Measurements from ENCODE around the gene CHD9NB. TPM values are rescaled to one million over a fixed set of nuclear protein-coding genes. Genes with fewer than 3 reads are reported as not detected.

The CHD9NB gene
- total RNA-seq, 1 donor from 2014 or later: 0.26 TPM

DNA sequence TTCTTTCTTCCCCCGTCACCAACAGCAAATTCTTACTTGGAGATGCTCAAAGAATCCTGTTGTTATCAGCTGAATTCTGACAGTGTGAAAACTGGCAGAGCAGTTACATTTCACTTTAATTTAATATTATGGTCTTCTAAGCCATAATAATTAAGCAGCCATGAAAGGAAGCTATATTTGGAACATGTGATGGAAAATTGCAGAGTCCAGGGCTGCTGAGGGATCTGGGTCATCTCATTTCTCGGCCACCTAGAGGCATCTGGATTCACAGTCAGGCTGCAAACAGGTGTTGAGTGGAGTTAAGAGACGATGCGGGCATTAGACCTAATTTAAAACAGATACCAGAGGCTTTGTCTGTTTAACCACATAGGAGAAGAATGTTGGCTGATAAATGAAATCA is 38.4 kb downstream of the CHD9NB start:
- FAIRE-seq: no peak
- Histone ChIP-seq H3K4me3 (ENCODE audit: low read depth, low read length) (no peak overlapping the region), H3K27me3 (ENCODE audit: control insufficient read depth, insufficient read depth, low read length) (no peaks in the 10 kb centered on the region), H3K36me3 (ENCODE audit: control insufficient read depth, insufficient read depth, low read length) (no peaks in the 10 kb centered on the region)
- TF ChIP-seq, protein P1, sequence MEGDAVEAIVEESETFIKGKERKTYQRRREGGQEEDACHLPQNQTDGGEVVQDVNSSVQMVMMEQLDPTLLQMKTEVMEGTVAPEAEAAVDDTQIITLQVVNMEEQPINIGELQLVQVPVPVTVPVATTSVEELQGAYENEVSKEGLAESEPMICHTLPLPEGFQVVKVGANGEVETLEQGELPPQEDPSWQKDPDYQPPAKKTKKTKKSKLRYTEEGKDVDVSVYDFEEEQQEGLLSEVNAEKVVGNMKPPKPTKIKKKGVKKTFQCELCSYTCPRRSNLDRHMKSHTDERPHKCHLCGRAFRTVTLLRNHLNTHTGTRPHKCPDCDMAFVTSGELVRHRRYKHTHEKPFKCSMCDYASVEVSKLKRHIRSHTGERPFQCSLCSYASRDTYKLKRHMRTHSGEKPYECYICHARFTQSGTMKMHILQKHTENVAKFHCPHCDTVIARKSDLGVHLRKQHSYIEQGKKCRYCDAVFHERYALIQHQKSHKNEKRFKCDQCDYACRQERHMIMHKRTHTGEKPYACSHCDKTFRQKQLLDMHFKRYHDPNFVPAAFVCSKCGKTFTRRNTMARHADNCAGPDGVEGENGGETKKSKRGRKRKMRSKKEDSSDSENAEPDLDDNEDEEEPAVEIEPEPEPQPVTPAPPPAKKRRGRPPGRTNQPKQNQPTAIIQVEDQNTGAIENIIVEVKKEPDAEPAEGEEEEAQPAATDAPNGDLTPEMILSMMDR (IDR thresholded peaks at IDR 0.05; ENCODE audit: insufficient read depth, low read length, severe bottlenecking): no peak
- no peak for DNase-seq (ENCODE audit: low read depth)

DNA sequence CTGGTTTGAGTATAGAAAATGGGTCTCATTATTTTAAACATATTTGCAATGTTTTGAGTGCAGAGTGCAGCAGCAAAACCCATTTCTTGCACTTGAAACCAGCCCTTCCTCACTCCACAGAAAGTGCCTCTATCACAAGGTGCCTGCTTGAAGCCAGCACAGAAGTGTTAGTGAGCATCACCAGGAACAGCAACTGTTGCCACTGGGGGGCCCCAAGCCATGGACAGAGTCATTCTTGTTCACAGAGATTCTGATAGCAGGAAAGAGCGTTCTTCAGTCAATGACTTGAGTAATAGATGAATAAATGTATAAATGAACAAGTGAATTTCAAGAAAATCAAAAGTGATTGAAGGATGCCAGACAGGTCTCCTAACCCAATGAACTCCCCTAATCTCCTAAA is 45.6 kb downstream of the CHD9NB start:
- H3K27me3 ChIP-seq (ENCODE audit: control insufficient read depth, insufficient read depth, low read length): no peaks in the 10 kb centered on the region
- H3K4me3 ChIP-seq (ENCODE audit: low read depth, low read length): no peak overlapping the region
- H3K36me3 ChIP-seq (ENCODE audit: control insufficient read depth, insufficient read depth, low read length): no peaks in the 10 kb centered on the region
- TF ChIP-seq, protein P1 (IDR thresholded peaks at IDR 0.05; ENCODE audit: insufficient read depth, low read length, severe bottlenecking): no peak
- no peak for FAIRE-seq
- DNase-seq (ENCODE audit: low read depth): no peak

DNA sequence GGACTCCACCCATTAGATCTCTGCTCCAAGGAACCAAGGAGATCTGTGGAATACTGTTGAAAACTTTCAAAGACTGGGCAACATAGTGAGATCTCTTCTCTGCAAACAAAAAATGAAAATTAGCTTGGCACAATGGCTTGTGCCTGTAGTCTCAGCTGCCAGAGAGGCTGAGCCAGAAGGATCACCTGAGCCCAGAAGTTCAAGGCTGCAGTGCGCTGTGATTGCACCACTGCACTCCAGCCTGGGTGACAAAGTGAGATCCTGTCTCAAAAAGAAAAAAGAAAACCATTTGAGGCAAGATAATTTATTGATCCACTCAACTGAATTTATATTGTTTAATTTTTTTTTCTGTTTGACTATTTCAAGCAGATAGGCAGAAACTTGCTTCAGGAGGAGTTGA is 54.8 kb downstream of the CHD9NB start:
- Histone ChIP-seq H3K27me3 (ENCODE audit: control insufficient read depth, insufficient read depth, low read length) (no peaks in the 10 kb centered on the region), H3K36me3 (ENCODE audit: control insufficient read depth, insufficient read depth, low read length) (no peaks in the 10 kb centered on the region), H3K4me3 (ENCODE audit: low read depth, low read length) (no peak overlapping the region)
- FAIRE-seq (no peak), DNase-seq (ENCODE audit: low read depth) (no peak)
- TF ChIP-seq, protein P1 (IDR thresholded peaks at IDR 0.05; ENCODE audit: insufficient read depth, low read length, severe bottlenecking): no peak

DNA sequence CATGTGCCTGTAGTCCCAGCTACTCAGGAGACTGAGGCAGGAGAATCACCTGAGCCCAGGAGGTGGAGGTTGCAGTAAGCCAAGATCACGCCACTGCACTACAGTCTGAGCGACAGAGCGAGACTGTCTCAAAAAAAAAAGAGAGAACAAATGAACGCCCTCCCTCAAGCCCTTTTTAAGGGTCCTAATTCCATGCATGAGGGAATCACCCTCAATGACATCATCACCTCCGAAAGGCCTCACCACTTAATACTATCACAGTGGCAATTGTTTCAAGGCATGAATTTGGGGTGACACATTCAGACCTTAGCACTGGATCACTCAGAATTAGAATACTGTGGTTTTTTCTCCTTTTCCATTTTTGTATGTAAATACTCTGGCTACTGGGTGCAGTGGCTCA is 57.8 kb downstream of the CHD9NB start:
- DNase-seq (ENCODE audit: low read depth): no peak
- Histone ChIP-seq H3K36me3 (ENCODE audit: control insufficient read depth, insufficient read depth, low read length) (no peaks in the 10 kb centered on the region), H3K27me3 (ENCODE audit: control insufficient read depth, insufficient read depth, low read length) (no peaks in the 10 kb centered on the region), H3K4me3 (ENCODE audit: low read depth, low read length) (no peak overlapping the region)
- no peak for FAIRE-seq
- TF ChIP-seq, protein P1 (IDR thresholded peaks at IDR 0.05; ENCODE audit: insufficient read depth, low read length, severe bottlenecking): no peak

DNA sequence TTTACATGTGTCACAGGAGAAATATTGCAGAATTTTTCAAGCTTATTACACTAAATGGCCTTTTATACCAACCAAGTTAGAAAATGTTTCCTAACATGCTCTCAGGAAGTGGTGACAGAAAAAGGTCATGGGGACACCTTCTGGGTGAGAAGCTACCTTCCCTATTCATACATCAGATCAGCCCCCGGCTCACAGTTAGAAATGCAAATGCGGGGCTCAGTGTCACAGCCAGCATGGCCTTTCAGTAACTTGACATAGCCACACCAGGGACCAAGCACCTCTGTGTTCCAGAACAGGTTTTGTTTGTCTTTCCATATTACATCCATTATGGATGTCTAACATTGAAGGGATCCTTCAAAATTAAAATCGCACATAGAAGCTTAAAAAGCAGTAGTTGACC is 59.5 kb downstream of the CHD9NB start:
- H3K36me3 ChIP-seq (ENCODE audit: control insufficient read depth, insufficient read depth, low read length): no peaks in the 10 kb centered on the region
- TF ChIP-seq, protein P1 (IDR thresholded peaks at IDR 0.05; ENCODE audit: insufficient read depth, low read length, severe bottlenecking): no peak
- no peak for DNase-seq (ENCODE audit: low read depth)
- H3K4me3 ChIP-seq (ENCODE audit: low read depth, low read length): no peak overlapping the region
- no peak for FAIRE-seq
- no peaks in the 10 kb centered on the region for H3K27me3 ChIP-seq (ENCODE audit: control insufficient read depth, insufficient read depth, low read length)

GRCh38 chr16:52991572-52991971 is 61.1 kb downstream of the CHD9NB start:
- Histone ChIP-seq H3K27me3 (ENCODE audit: control insufficient read depth, insufficient read depth, low read length) (no peaks in the 10 kb centered on the region), H3K36me3 (ENCODE audit: control insufficient read depth, insufficient read depth, low read length) (no peaks in the 10 kb centered on the region), H3K4me3 (ENCODE audit: low read depth, low read length) (no peak overlapping the region)
- no peak for DNase-seq (ENCODE audit: low read depth)
- TF ChIP-seq, protein P1 (IDR thresholded peaks at IDR 0.05; ENCODE audit: insufficient read depth, low read length, severe bottlenecking): no peak
- no peak for FAIRE-seq

All from bronchial epithelial cell (primary cell).